Tibial nerve (tissue), 4 donors: ENCODE measurements around the gene LARP4B. TPM values are rescaled to one million over a fixed set of nuclear protein-coding genes. Genes with fewer than 3 reads are reported as not detected.

ENCODE experiments used
- DNase-seq, 2 donors: peaks; one replicate each; pipeline ENCODE4 v3.0.0-alpha.2; 2019; ENCODE audit warnings: low spot score in 2 of 2
- H3K27ac ChIP-seq, 4 donors: fragments of 200-600 bp; sonication (generic) in 3 of 4; one replicate each; pipeline ENCODE4 v1.5.1; 2017 to 2019; ENCODE audit warnings: mild to moderate bottlenecking in 1 of 4
- H3K27me3 ChIP-seq, 2 donors: fragments of 200-600 bp; sonication (generic) in 1 of 2; one replicate each; pipeline versions ENCODE4 v1.5.1 to v1.6.0; 2017 to 2019
- H3K36me3 ChIP-seq, 3 donors: fragments of 200-600 bp; sonication (generic); one replicate each; pipeline ENCODE4 v1.5.1; 2018 to 2019
- H3K4me1 ChIP-seq, 4 donors: fragments of 200-600 bp; sonication (generic) in 3 of 4; one replicate each; pipeline ENCODE4 v1.5.1; 2017 to 2019
- H3K4me3 ChIP-seq, 4 donors: fragments of 200-600 bp; sonication (generic) in 3 of 4; one replicate each; pipeline ENCODE4 v1.5.1; 2017 to 2019; ENCODE audit warnings: mild to moderate bottlenecking in 1 of 4, moderate library complexity in 1 of 4
- H3K9me3 ChIP-seq, 4 donors: fragments of 200-600 bp; sonication (generic) in 3 of 4; one replicate each; pipeline ENCODE4 v1.5.1; 2017 to 2019
- EP300 ChIP-seq, 2 donors: sonication (generic); formaldehyde crosslinking; IDR thresholded peaks; one replicate each; pipeline ENCODE4 v1.6.1; 2017; ENCODE audit warnings: antibody characterized with exemption in 2 of 2, mild to moderate bottlenecking in 1 of 2
- POLR2A ChIP-seq, 2 donors: fragments of 450-650 bp; IDR thresholded peaks; one replicate each; pipeline ENCODE4 v1.6.1; 2017; ENCODE audit warnings: antibody characterized with exemption in 2 of 2, mild to moderate bottlenecking in 2 of 2, moderate library complexity in 2 of 2
- WGBS, 2 donors: methylation state at CpG; one replicate each; pipeline ENCODE4 v1.1.5; 2018; 5-methylcytosine and 5-hydroxymethylcytosine counted together
- total RNA-seq, 4 donors: library from RNA; depleted of rRNA; stranded (reverse); fragments of >200 nt; gene quantifications; one replicate each; pipeline ENCODE4 v1.1.0, GENCODE V29; 2016
- TF ChIP-seq, protein P1 (sequence below), 5 experiments: fragments of 200-600 bp in 3 of 5; fragments of 450-650 bp in 2 of 5; sonication (generic) in 3 of 5; IDR thresholded peaks; one replicate each; pipeline ENCODE4 v1.5.1; 2016 to 2019; ENCODE audit warnings: antibody characterized with exemption in 5 of 5, mild to moderate bottlenecking in 3 of 5, moderate library complexity in 2 of 5

The LARP4B gene
- total RNA-seq, 4 donors from 2014 or later: 50.2 to 64.7 (median 58.6) TPM

DNA sequence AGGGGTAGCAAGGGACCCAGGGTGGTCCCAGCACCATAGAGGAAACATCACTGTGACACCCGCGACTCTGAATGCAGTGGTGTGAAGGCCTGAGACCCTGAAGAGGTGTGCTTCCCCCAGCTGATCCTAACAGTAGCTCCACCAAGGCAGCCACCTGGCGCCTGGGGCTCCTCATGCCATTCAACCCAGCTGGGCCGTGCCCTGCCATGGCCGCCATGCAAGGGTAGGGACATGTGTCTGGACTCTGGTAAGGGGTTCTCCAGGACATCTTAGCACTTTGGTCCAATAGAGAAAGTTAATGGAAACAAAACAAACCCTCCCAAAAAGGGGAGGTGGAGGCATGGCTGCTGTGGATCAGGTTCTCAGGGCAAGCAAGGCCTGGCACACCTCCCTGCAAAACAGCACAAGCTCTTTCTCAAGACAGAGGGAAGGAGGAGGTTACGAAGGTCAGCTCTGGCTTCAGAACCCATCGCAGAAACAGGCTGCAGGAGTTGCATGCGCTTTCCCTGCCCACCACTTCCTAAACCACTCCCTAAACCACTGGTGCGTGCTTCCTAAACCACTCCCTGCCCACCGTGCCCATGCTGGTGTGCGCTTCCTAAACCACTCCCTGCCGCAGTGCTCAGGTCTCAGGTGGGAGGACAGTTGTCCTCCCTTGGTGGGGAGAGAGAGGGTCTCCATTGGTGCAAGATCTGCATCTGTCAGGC lies 108.7 kb downstream of the LARP4B start:
- H3K4me1 ChIP-seq: peaks cover 0 to 16% (median 0%) of the 10 kb centered on the region in 4 donors
- no peak for DNase-seq
- H3K4me3 ChIP-seq: no peak overlapping the region
- no peaks in the 10 kb centered on the region for H3K9me3 ChIP-seq
- WGBS, 2 donors: 93 to 95% methylated on average over 9 to 12 of the region's 12 CpGs
- H3K27ac ChIP-seq: no peak overlapping the region
- peaks cover 0 to 96% (median 8%) of the 10 kb centered on the region in 3 donors for H3K36me3 ChIP-seq
- no peaks in the 10 kb centered on the region for H3K27me3 ChIP-seq
- no peak for TF ChIP-seq EP300 (IDR thresholded peaks at IDR 0.05)
- TF ChIP-seq, protein P1, sequence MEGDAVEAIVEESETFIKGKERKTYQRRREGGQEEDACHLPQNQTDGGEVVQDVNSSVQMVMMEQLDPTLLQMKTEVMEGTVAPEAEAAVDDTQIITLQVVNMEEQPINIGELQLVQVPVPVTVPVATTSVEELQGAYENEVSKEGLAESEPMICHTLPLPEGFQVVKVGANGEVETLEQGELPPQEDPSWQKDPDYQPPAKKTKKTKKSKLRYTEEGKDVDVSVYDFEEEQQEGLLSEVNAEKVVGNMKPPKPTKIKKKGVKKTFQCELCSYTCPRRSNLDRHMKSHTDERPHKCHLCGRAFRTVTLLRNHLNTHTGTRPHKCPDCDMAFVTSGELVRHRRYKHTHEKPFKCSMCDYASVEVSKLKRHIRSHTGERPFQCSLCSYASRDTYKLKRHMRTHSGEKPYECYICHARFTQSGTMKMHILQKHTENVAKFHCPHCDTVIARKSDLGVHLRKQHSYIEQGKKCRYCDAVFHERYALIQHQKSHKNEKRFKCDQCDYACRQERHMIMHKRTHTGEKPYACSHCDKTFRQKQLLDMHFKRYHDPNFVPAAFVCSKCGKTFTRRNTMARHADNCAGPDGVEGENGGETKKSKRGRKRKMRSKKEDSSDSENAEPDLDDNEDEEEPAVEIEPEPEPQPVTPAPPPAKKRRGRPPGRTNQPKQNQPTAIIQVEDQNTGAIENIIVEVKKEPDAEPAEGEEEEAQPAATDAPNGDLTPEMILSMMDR (IDR thresholded peaks at IDR 0.05): no peak
- TF ChIP-seq POLR2A (IDR thresholded peaks at IDR 0.05): no peak

DNA sequence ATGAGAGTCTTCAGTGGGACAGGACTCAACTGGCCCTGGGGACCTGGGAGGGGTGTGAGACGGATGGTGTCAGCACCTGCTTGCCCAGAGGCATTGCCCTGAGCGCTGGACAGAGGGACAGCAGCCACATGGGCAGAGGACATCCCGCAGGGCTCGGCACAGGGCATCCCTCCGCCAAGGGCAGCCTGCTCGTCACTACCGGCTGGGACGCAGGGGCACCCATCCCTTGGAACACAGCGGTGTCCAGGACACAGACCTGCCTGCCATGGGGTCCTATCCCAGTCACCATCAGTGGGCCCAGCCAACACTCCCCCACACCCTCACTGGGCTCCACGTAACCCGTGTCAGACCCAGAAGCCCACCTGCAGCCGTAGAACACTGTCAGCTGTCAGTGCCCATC lies 109.3 kb downstream of the LARP4B start:
- Histone ChIP-seq H3K36me3 (peaks cover 0 to 96% (median 8%) of the 10 kb centered on the region in 3 donors), H3K4me3 (no peak overlapping the region), H3K9me3 (no peaks in the 10 kb centered on the region), H3K27ac (no peak overlapping the region), H3K4me1 (peaks cover 0 to 22% (median 0%) of the 10 kb centered on the region in 4 donors), H3K27me3 (no peaks in the 10 kb centered on the region)
- DNase-seq: no peak
- TF ChIP-seq, protein P1 (IDR thresholded peaks at IDR 0.05): no peak
- no peak for TF ChIP-seq EP300 (IDR thresholded peaks at IDR 0.05)
- no peak for TF ChIP-seq POLR2A (IDR thresholded peaks at IDR 0.05)
- 95 to 100% methylated on average over 4 to 7 of the region's 12 CpGs for WGBS, 2 donors

DNA sequence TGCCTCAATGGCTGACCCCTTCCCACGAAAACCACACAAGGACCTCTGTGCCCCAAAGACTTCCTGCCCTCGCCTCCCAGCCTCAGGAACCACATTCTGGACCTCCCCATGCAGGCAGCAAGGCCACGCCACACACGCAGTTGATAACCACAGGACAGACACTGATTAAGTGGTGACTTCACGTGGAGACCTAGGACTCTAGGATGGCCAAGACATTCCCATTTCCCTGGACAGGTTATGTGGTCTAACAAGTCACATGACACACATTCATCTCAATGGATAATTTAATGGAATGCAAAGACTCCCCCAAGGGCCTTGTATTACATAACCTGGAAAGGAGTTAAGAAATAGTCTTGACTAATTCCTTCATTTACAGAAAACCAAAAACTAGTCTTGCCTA lies 110.2 kb downstream of the LARP4B start:
- 80% methylated on average over 5 of the region's 5 CpGs for WGBS, 2 donors

DNA sequence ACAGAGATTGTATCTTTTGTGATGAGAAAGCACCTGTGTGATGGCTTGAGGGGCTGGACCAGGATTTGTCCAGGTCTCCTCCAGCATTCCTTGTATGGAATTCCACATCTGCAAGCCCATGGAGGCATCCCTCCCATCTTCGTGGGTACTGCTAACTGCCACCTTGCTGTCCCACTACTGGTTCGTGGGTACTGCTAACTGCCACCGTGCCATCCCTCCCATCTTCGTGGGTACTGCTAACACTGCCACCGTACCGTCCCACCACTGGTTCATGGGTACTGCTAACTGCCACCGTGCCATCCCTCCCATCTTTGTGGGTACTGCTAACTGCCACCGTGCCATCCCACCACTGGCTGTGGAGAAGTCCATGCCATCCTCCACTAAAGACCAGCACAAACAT lies 111.7 kb downstream of the LARP4B start:
- H3K27ac ChIP-seq: peak overlapping the region in 1 of 4 donors; percentile 2
- peaks cover 0 to 97% (median 9%) of the 10 kb centered on the region in 3 donors for H3K36me3 ChIP-seq
- WGBS, 2 donors: 91 to 97% methylated on average over 8 of the region's 8 CpGs
- no peak for DNase-seq
- peaks cover 0 to 27% (median 0%) of the 10 kb centered on the region in 4 donors for H3K4me1 ChIP-seq
- no peak for TF ChIP-seq POLR2A (IDR thresholded peaks at IDR 0.05)
- TF ChIP-seq, protein P1 (IDR thresholded peaks at IDR 0.05): no peak
- TF ChIP-seq EP300 (IDR thresholded peaks at IDR 0.05): no peak
- no peaks in the 10 kb centered on the region for H3K9me3 ChIP-seq
- H3K4me3 ChIP-seq: no peak overlapping the region
- H3K27me3 ChIP-seq: no peaks in the 10 kb centered on the region

More for the DNA sequence above, 110.2 kb downstream of the LARP4B start:
- no peak for DNase-seq
- TF ChIP-seq, protein P1 (IDR thresholded peaks at IDR 0.05): no peak
- TF ChIP-seq EP300 (IDR thresholded peaks at IDR 0.05): no peak
- TF ChIP-seq POLR2A (IDR thresholded peaks at IDR 0.05): no peak
- peaks cover 0 to 97% (median 8%) of the 10 kb centered on the region in 3 donors for H3K36me3 ChIP-seq
- no peak overlapping the region for H3K4me3 ChIP-seq
- peaks cover 0 to 27% (median 0%) of the 10 kb centered on the region in 4 donors for H3K4me1 ChIP-seq
- no peaks in the 10 kb centered on the region for H3K9me3 ChIP-seq
- H3K27ac ChIP-seq: no peak overlapping the region
- no peaks in the 10 kb centered on the region for H3K27me3 ChIP-seq

DNA sequence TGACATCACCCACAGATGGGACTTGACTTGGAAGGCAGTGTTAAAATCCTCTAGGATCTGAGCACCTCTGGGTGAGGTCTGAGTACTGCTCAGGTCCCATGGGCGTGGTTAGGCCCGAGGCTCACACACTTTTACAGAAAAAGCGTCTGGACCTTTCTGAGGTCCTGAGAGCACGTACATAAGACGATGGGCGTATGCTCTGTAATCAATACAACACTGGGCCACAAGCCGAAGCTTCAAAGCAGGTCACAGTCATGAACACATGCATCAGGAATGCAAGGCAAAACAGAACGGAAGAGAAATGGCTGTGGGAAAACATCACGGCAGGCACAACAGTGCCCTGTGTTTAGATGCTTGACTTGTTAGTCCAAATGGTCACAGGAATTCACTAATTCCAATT lies 112.2 kb downstream of the LARP4B start:
- Histone ChIP-seq H3K27me3 (no peaks in the 10 kb centered on the region), H3K36me3 (peaks cover 0 to 97% (median 11%) of the 10 kb centered on the region in 3 donors), H3K4me3 (no peak overlapping the region), H3K9me3 (no peaks in the 10 kb centered on the region), H3K27ac (peak overlapping the region in 2 of 4 donors; percentile 2 to 9), H3K4me1 (peaks cover 0 to 27% (median 0%) of the 10 kb centered on the region in 4 donors)
- 59% methylated on average over 9 of the region's 9 CpGs for WGBS, 2 donors
- DNase-seq: no peak
- TF ChIP-seq, protein P1 (IDR thresholded peaks at IDR 0.05): no peak
- TF ChIP-seq POLR2A (IDR thresholded peaks at IDR 0.05) (no peak), EP300 (IDR thresholded peaks at IDR 0.05) (no peak)
